ENCODE results near the gene DSN1.

DNA sequence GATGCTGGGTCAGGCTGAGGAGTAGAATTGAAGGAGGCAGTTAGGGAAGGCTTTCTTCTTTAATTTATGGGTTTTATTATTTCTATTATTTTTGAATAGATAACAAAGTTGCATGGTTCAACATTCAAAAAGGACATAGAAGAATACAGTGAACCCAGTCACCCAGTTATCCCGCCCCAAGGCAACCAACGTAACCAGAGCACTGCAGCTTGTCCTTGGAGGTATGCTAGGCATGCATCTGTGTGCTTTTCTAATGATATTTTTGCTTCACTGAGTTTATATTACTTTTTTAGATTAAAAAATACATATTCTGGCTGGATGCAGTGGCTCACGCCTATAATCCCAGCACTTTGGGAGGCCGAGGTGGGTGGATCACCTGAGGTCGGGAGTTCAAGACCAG, 47.4 kb upstream of the DSN1 start:
- TF ChIP-seq EZH2 (IDR thresholded peaks at IDR 0.05), result no peak
- TF ChIP-seq CTCF (IDR thresholded peaks at IDR 0.05), result no peak
